ENCODE results near the gene KLHL11.
"Not testable (repeated sequence)": the region's sequence is repeated elsewhere in the genome, so short reads cannot be mapped to it uniquely, and the experiment has no call there.

GRCh38 chr17:41840781-41841180 is 24.4 kb downstream of the KLHL11 start:
- TF ChIP-seq DPF2 (IDR thresholded peaks at IDR 0.05); REST (IDR thresholded peaks at IDR 0.05; ENCODE audit: low read depth, low read length); CTCF (IDR thresholded peaks at IDR 0.05 in 2 of 3, conservative IDR thresholded peaks at IDR 0.05 in 1 of 3; ENCODE audit: control insufficient read depth in 2 of 3, extremely low read depth in 1 of 3, insufficient read depth in 1 of 3, low read depth in 3 of 3, low read length in 3 of 3); NR2C2 (IDR thresholded peaks at IDR 0.05; ENCODE audit: borderline replicate concordance, control insufficient read depth, insufficient read length, low read depth); ZBTB4 (CRISPR knock-in tag; IDR thresholded peaks at IDR 0.05); EP300 (IDR thresholded peaks at IDR 0.05; ENCODE audit: borderline replicate concordance in 1 of 2, control insufficient read depth in 1 of 2, low read depth in 2 of 2, low read length in 2 of 2); ZBTB33 (IDR thresholded peaks at IDR 0.05); CEBPB (IDR thresholded peaks at IDR 0.05; ENCODE audit: borderline replicate concordance in 1 of 2, low read depth in 2 of 2, low read length in 2 of 2); SP1 (IDR thresholded peaks at IDR 0.05; ENCODE audit: low read depth, low read length); CREM (IDR thresholded peaks at IDR 0.05; ENCODE audit: low read depth); GABPA (IDR thresholded peaks at IDR 0.05; ENCODE audit: low read depth); CBX3 (IDR thresholded peaks at IDR 0.05; ENCODE audit: borderline replicate concordance, low read depth): not testable (repeated sequence)
